Measurements from ENCODE around the gene SYNPO2L.
"Not testable (repeated sequence)": the region's sequence is repeated elsewhere in the genome, so short reads cannot be mapped to it uniquely, and the experiment has no call there.

SYNPO2L gene, protein sequence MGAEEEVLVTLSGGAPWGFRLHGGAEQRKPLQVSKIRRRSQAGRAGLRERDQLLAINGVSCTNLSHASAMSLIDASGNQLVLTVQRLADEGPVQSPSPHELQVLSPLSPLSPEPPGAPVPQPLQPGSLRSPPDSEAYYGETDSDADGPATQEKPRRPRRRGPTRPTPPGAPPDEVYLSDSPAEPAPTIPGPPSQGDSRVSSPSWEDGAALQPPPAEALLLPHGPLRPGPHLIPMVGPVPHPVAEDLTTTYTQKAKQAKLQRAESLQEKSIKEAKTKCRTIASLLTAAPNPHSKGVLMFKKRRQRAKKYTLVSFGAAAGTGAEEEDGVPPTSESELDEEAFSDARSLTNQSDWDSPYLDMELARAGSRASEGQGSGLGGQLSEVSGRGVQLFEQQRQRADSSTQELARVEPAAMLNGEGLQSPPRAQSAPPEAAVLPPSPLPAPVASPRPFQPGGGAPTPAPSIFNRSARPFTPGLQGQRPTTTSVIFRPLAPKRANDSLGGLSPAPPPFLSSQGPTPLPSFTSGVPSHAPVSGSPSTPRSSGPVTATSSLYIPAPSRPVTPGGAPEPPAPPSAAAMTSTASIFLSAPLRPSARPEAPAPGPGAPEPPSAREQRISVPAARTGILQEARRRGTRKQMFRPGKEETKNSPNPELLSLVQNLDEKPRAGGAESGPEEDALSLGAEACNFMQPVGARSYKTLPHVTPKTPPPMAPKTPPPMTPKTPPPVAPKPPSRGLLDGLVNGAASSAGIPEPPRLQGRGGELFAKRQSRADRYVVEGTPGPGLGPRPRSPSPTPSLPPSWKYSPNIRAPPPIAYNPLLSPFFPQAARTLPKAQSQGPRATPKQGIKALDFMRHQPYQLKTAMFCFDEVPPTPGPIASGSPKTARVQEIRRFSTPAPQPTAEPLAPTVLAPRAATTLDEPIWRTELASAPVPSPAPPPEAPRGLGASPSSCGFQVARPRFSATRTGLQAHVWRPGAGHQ

DNA sequence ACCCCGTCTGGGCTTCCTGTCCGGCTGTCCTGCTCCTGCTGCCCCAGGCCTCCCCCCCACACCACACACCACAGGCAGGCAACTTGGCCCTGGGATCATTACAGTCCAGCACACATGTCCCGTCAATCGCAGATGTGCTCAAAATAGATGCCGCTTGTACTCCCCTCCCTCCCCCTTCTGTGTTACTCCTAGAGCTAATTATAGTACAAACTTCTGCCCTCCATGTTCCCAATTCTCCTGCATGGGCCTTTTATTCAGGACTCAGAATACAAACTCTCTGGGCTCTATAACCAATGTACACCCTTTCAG, at the start of gene SYNPO2L:
SYNPO2L (minus strand) TSS at position 40 of the 309 bp plus-strand sequence. CDS start 107 bp downstream, outside the sequence.
- DNase-seq (ENCODE audit: low spot score): no peak

GRCh38 chr10:73703924-73704323, 48.1 kb upstream of the SYNPO2L start:
- not testable (repeated sequence) for DNase-seq (ENCODE audit: low spot score)

GRCh38 chr10:73698819-73699218, 43.0 kb upstream of the SYNPO2L start:
- DNase-seq (ENCODE audit: low spot score): not testable (repeated sequence)

- DNase-seq (ENCODE audit: low spot score): not testable (repeated sequence)
Observed at GRCh38 chr10:73697675-73698159, 41.9 kb upstream of the SYNPO2L start, which contains the start of gene AGAP5. Gene AGAP5 (minus strand): TSS chr10:73698109. CDS start chr10:73697755, 354 bp downstream.

- not testable (repeated sequence) for DNase-seq (ENCODE audit: low spot score)
Observed at GRCh38 chr10:73695302-73695701, 39.5 kb upstream of the SYNPO2L start.

DNA sequence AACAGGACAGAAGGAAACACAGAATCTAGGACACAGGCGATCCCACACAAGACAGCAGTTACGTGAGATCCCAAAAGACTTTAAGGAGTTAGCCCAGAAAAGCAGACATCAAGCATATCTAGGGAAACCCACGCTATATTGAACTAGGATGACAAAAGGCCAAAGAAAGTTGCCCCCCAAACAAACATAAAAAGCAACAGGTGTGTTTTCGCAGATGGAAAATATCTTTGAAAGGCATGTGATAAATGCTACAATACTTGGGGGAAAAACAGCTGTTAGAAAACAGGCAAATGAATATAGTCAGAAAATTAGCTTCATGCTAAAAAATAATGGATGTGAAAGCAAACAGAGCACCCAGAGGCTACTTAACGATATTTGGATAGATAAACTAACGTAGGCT, 34.9 kb upstream of the SYNPO2L start:
- DNase-seq (ENCODE audit: low spot score): not testable (repeated sequence)

GRCh38 chr10:73689596-73689995, 33.8 kb upstream of the SYNPO2L start:
- DNase-seq (ENCODE audit: low spot score): not testable (repeated sequence)

GRCh38 chr10:73687641-73688040, 31.8 kb upstream of the SYNPO2L start:
- not testable (repeated sequence) for DNase-seq (ENCODE audit: low spot score)

DNA sequence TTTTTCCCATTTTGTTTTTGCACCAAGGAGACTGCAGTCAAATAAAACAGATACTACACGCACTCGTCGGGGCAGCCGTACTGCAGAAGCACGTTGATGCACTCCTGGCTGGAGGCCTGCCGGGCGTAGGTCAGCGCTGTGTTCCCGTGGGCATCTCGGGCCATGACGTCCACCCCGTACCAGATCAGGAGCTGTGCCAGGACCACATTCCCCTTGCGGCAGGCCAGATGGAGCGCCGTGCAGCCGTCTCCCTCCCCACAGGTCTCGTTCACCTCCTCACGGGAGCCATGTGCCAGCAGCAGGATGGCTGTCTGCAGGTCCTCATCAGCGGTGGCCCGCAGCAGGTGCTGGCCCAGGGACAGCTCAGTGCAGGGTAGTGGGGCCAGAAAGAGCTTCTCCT, 18.7 kb upstream of the SYNPO2L start:
- not testable (repeated sequence) for DNase-seq (ENCODE audit: low spot score)

DNA sequence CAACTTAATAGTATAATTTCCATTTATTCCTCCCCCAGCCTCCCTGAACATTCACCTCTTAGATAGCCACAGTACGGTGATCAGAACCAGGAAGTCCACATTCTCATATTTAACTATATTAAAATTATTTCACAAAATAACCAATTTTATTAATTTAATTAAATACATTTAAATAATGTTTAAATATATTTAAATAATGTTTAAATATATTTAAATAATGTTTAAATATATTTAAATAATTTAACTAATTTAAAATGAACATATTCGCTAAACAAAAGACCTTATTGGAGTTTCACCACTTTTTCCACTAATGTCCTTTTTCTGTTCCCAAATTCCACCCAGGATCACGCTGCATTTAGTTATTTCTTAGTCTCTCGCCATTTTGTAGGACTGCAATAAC, 12.5 kb upstream of the SYNPO2L start:
- DNase-seq (ENCODE audit: low spot score): not testable (repeated sequence)

DNA sequence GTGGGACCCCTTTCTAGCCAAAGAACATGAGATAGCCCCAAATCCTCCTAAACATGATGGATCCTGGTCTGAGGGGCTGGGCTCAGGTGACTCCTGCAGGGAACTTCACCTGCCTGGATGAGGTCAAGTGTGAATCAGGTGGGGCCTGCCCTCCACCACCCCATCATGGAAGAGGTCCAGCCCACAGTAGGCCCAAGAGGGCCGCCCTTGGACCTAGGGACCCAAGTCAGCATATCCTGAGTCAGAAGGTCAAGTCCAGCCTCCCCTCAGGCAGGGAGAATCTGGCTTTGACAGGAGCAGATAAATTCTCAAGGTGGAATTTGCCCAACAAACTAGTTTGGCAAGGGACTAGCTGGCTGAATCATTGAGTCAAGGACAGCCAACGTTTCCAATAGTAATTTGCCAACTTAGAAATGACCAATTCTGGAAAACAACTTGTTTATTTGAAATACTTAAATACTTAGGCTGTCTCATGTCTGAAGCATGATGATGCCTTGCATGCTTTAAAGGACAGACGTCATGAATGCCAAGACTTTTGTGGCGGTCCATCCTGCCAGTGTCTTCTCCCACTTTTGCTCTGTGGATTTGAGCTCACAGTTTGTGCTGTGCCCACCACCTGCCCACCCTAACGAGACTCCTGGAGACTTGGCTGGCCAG, 10.5 kb upstream of the SYNPO2L start:
- DNase-seq (ENCODE audit: low spot score): not testable (repeated sequence)

DNA sequence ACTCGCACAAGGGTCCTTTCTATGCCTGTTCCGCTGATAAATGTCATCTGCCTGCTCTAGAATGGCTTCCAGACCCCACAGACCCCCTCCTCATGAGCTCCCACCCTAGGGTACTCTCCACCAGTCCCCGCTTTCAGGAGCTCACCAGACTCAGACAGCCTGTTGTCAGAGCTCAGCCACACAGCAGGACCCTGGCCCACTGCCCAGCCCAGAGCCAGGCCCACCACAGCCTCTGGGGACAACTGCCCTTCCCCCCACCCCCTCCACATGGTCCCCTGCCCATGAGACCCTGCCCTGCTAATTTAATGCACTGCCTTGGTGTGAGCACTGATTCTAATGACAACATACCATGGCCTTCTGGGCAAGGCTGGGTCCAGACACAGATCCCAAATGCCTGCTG, 9.8 kb upstream of the SYNPO2L start:
- not testable (repeated sequence) for DNase-seq (ENCODE audit: low spot score)

GRCh38 chr10:73664156-73665040, 8.6 kb upstream of the SYNPO2L start:
- not testable (repeated sequence) for DNase-seq (ENCODE audit: low spot score)

DNA sequence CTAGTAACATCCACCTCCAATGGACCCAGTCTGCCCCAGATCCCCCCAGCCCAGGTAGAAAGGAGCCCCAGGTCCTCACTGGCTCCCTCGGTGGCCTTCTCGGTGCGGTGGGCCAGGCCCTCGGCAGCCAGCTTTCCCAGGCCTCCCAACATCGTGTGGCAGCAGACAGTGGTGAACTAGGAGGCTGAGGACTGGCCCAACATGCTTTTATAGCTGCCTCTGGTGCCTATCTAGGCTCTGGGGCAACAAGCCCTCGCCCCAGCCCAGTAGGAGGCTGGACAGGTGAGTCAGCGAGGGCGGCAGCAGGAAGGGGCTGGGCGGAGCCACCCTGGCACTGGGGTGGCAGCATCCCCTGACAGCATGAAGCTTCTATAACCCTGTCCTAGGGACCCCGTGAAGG, 7.8 kb upstream of the SYNPO2L start:
- DNase-seq (ENCODE audit: low spot score): not testable (repeated sequence)

DNA sequence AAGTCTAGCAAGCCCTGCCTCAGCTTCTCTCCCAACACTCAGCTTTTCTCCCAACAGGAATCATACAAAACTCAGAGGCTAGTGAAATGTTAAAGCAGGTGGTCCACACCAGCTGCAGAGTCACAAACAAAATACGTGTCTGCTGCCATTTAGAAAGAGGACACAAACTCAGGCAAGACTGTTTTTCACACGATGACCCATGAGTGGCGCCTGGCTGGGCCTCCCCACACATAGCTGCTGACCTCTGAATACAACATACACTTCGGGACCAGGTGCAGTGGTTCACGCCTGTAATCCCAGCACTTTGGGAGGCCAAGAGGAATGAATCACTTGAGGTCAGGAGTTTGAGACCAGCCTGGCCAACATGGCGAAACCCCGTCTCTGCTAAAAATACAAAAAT, 6.9 kb upstream of the SYNPO2L start:
- DNase-seq (ENCODE audit: low spot score): not testable (repeated sequence)

DNA sequence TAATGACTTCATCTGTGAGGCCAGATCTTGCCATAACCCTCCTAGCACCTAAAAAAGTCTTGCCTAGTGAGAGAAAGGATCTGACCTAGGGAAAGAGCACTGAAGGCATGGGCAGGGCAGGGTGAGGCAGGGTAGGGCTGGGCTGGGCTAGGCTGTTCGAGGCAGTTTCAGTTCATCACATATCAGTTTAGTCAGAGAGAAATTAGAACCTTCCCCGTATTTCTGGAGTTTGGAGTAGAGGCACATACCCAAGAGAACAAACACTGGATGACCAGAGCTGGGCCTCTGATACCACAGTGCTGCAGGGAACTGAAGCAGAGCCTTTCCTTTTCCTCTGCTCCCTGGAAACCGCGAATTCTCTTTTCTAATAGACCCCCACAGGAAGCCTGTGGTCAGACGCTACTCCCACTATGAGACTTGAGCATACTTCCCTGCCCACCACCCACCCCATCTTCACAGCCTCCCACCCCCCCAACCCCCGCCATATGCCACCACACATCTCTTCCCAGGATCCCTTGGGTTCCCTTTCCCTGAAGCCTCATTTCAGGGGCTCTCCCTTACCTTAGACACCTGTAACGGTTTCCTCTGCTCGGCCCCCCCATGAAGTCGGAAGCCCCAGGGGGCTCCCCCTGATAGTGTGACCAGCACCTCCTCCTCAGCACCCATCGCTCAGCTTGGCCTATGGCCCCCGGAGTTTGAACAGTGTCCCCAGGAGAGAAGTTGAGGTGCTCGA, 406 bp downstream of the SYNPO2L start:
- DNase-seq (ENCODE audit: low spot score): no peak

DNA sequence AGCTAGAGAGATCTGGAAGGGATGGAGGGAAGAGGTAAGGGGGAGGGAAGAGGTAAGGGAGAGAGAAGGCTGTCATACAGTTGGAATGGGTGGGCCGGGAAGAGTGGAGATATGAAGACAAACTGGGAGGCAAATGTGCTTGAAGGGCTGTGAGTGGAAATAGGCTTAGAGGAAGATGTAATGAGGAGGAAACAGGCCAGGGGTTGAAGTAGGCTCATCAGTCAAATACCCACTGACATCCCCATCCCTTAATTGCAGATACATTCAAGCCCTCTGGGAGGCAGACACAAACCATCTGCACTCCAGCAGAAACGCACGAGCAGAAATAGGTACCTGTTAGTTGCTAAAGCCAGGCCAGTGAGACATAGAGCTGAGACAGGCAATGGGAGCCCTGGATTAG, 2.1 kb downstream of the SYNPO2L start:
- DNase-seq (ENCODE audit: low spot score): no peak

- no peak for DNase-seq (ENCODE audit: low spot score)
Observed at GRCh38 chr10:73653195-73653594, 2.6 kb downstream of the SYNPO2L start.

DNA sequence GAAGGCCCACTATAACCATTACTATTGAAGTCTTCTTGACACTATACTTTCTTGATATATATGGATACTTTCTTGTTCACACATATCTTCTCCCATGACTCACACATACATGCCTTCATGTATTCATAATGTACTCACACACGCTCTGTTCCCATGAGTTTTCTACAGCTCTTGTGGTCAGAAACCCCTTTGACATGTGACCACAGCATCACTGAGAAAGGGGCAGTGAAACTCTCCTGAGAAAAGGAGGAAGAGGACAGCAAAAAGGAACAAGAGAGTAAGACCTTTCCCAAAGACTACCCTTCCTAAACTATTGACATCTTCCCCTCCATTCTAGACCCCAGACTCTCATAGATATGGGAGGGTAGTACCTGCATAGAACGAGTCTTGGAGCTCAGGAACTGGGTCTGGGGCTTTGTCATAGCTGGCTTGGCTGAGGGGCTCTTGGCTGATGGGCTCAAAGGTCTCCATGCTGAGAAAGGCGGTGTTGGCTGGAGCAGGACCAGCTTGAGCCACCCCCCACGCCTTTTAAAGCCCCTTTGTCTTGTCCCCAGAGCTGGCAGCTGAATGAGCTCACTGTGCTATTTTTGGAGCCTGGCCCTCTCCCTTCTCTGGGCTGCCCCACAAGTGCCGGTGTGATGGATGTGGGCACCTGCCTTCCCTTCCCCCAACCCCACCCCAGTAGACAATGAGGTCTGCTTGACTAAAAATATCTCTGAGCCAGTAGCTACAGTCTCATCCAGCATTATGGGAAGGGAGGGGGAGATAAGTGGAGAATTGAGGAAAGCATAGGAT, 5.1 kb downstream of the SYNPO2L start:
- DNase-seq (ENCODE audit: low spot score): no peak
